ENCODE measurements around the gene RASSF6.

The RASSF6 gene

GRCh38 chr4:73538162-73538561, 82.1 kb downstream of the RASSF6 start:
- Histone ChIP-seq H3K27me3 (ENCODE audit: control insufficient read depth, insufficient read depth, low read length, poor library complexity, severe bottlenecking) (no peaks in the 10 kb centered on the region), H3K27ac (ENCODE audit: insufficient read depth, low read depth, low read length, poor library complexity, severe bottlenecking) (no peak overlapping the region), H3K36me3 (ENCODE audit: control insufficient read depth, insufficient read depth, low read length) (no peaks in the 10 kb centered on the region), H3K4me1 (ENCODE audit: control insufficient read depth, insufficient read depth, low read length) (no peaks in the 10 kb centered on the region), H3K4me3 (ENCODE audit: insufficient read depth, low read depth, low read length) (no peak overlapping the region), H3K9me3 (ENCODE audit: control insufficient read depth, low read length) (no peaks in the 10 kb centered on the region)
- 88 to 100% methylated on average over 1 to 2 of the region's 2 CpGs for WGBS, 2 experiments

GRCh38 chr4:73533515-73534422, 86.5 kb downstream of the RASSF6 start:
- H3K36me3 ChIP-seq (ENCODE audit: control insufficient read depth, insufficient read depth, low read length): no peaks in the 10 kb centered on the region
- no peaks in the 10 kb centered on the region for H3K4me1 ChIP-seq (ENCODE audit: control insufficient read depth, insufficient read depth, low read length)
- WGBS, 2 experiments: 75 to 89% methylated on average over 2 of the region's 2 CpGs
- H3K27me3 ChIP-seq (ENCODE audit: control insufficient read depth, insufficient read depth, low read length, poor library complexity, severe bottlenecking): no peaks in the 10 kb centered on the region
- H3K27ac ChIP-seq (ENCODE audit: insufficient read depth, low read depth, low read length, poor library complexity, severe bottlenecking): no peak overlapping the region
- no peaks in the 10 kb centered on the region for H3K9me3 ChIP-seq (ENCODE audit: control insufficient read depth, low read length)
- no peak overlapping the region for H3K4me3 ChIP-seq (ENCODE audit: insufficient read depth, low read depth, low read length)

GRCh38 chr4:73528171-73528570, 92.1 kb downstream of the RASSF6 start:
- no peaks in the 10 kb centered on the region for H3K4me1 ChIP-seq (ENCODE audit: control insufficient read depth, insufficient read depth, low read length)
- H3K4me3 ChIP-seq (ENCODE audit: insufficient read depth, low read depth, low read length): no peak overlapping the region
- H3K27ac ChIP-seq (ENCODE audit: insufficient read depth, low read depth, low read length, poor library complexity, severe bottlenecking): no peak overlapping the region
- H3K27me3 ChIP-seq (ENCODE audit: control insufficient read depth, insufficient read depth, low read length, poor library complexity, severe bottlenecking): no peaks in the 10 kb centered on the region
- H3K36me3 ChIP-seq (ENCODE audit: control insufficient read depth, insufficient read depth, low read length): no peaks in the 10 kb centered on the region
- no peaks in the 10 kb centered on the region for H3K9me3 ChIP-seq (ENCODE audit: control insufficient read depth, low read length)
- 95 to 98% methylated on average over 2 of the region's 2 CpGs for WGBS, 2 experiments

- Histone ChIP-seq H3K4me1 (ENCODE audit: control insufficient read depth, insufficient read depth, low read length) (no peaks in the 10 kb centered on the region), H3K27ac (ENCODE audit: insufficient read depth, low read depth, low read length, poor library complexity, severe bottlenecking) (no peak overlapping the region), H3K36me3 (ENCODE audit: control insufficient read depth, insufficient read depth, low read length) (no peaks in the 10 kb centered on the region), H3K27me3 (ENCODE audit: control insufficient read depth, insufficient read depth, low read length, poor library complexity, severe bottlenecking) (no peaks in the 10 kb centered on the region), H3K9me3 (ENCODE audit: control insufficient read depth, low read length) (no peaks in the 10 kb centered on the region), H3K4me3 (ENCODE audit: insufficient read depth, low read depth, low read length) (no peak overlapping the region)
- 85 to 94% methylated on average over 1 of the region's 1 CpG for WGBS, 2 experiments
Observed at GRCh38 chr4:73527196-73527595, 93.0 kb downstream of the RASSF6 start.

GRCh38 chr4:73525611-73526010, 94.6 kb downstream of the RASSF6 start:
- no peak overlapping the region for H3K4me3 ChIP-seq (ENCODE audit: insufficient read depth, low read depth, low read length)
- no peaks in the 10 kb centered on the region for H3K9me3 ChIP-seq (ENCODE audit: control insufficient read depth, low read length)
- H3K27ac ChIP-seq (ENCODE audit: insufficient read depth, low read depth, low read length, poor library complexity, severe bottlenecking): no peak overlapping the region
- H3K4me1 ChIP-seq (ENCODE audit: control insufficient read depth, insufficient read depth, low read length): peaks cover 7% of the 10 kb centered on the region
- H3K27me3 ChIP-seq (ENCODE audit: control insufficient read depth, insufficient read depth, low read length, poor library complexity, severe bottlenecking): no peaks in the 10 kb centered on the region
- H3K36me3 ChIP-seq (ENCODE audit: control insufficient read depth, insufficient read depth, low read length): no peaks in the 10 kb centered on the region
- whole genome bisulfite sequencing, 2 experiments: 87 to 92% methylated on average over 1 of the region's 1 CpG

- 94% methylated on average over 2 of the region's 2 CpGs for WGBS, 2 experiments
- H3K4me3 ChIP-seq (ENCODE audit: insufficient read depth, low read depth, low read length): no peak overlapping the region
- H3K27ac ChIP-seq (ENCODE audit: insufficient read depth, low read depth, low read length, poor library complexity, severe bottlenecking): no peak overlapping the region
- no peaks in the 10 kb centered on the region for H3K27me3 ChIP-seq (ENCODE audit: control insufficient read depth, insufficient read depth, low read length, poor library complexity, severe bottlenecking)
- H3K9me3 ChIP-seq (ENCODE audit: control insufficient read depth, low read length): no peaks in the 10 kb centered on the region
- peaks cover 8% of the 10 kb centered on the region for H3K4me1 ChIP-seq (ENCODE audit: control insufficient read depth, insufficient read depth, low read length)
- no peaks in the 10 kb centered on the region for H3K36me3 ChIP-seq (ENCODE audit: control insufficient read depth, insufficient read depth, low read length)
Observed at GRCh38 chr4:73523126-73523525, 97.1 kb downstream of the RASSF6 start.

Measured in ectodermal cell (in vitro differentiated cells).